Activated T-cell treated with anti-CD3 and anti-CD28 coated beads for 1 hour (primary cell): ENCODE results near the gene VPS25.
"Not testable (repeated sequence)": the region's sequence is repeated elsewhere in the genome, so short reads cannot be mapped to it uniquely, and the experiment has no call there.

Source experiments
- DNase-seq: peaks from one replicate; pipeline ENCODE4 v3.0.0-alpha.2; 2020; ENCODE audit warnings: low read depth

VPS25 gene

DNA sequence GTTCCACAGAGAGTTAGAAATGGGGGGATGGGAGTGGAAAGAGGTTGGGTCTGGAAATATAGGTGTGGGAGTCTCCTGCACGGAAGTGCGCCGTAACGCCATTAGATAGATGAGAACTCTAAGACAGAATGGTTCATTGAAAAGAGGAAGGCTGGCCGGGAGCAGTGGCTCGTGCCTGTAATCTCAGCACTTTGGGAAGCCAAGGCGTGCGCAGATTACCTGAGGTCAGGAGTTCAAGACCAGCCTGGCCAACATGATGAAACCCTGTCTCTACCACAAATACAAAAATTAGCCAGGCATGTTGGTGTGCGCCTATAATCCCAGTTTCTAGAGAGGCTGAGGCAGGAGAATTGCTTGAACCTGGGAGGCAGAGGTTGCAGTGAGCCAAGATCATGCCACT is 5.2 kb upstream of the VPS25 start:
- not testable (repeated sequence) for DNase-seq

DNA sequence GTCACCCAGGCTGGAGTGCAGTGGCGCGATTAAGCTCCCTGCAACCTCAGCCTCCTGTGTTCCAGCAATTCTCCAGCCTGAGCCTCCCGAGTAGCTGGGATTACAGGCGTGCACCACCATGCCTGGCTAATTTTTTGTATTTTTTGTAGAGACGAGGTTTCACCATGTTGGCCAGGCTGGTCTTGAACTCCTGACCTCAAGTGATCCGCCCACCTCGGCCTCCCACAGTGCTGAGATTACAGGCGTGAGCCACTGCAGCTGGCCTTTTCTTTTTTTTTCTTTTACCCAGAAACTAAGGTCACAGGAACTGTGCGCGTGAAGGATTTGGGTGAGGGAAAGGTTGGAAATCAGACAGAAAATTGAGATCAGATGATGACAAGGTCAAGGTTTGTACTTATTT is 3.3 kb upstream of the VPS25 start:
- DNase-seq: not testable (repeated sequence)

DNA sequence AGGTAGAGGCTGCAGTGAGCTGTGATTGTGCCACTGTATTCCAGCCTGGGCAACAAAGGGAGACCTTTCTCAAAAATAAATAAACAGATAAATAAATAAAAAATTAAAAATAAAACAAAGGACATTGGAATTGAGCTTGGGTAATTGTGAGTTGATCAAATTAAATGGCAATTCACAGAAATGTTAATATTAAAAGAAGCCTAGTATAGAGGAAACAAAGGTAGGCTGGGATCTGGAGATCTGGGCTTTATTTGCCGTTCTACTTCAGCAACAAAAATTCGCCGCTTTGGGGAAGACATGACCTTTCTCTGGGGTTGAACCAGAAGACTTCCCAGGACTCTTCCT is 332 bp upstream of the VPS25 start:
- DNase-seq: no peak

DNA sequence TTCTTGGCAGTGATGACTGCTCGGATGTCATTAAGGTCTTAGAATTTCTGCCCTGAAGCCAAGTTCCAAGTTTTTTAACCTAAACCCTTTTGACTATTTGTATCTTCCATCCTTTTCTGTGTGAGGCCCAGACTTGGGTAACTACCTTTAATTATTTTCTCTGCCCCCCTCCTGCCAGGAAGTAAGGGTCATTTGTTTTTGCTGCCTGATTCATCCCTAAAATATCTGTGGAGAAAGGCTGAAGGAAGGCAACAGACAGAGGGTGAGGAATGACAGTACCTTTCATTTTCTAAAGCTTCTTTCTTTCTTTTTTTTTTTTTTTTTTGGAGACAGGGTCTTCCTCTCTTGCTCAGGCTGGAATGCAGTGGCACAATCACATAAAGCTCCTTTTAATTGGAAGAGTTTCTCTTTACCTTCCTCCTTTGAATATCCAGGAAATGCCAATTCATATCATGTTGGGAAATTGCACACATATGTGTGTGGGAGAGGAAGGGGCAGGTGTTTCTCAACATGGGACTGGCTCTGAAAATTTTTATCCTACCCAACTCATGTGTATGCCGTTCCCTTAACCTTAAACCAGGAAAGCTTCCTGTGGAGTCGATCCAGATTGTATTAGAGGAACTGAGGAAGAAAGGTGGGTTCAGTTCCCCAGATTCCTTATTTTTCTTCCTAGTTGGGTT is 957 bp downstream of the VPS25 start:
- no peak for DNase-seq

DNA sequence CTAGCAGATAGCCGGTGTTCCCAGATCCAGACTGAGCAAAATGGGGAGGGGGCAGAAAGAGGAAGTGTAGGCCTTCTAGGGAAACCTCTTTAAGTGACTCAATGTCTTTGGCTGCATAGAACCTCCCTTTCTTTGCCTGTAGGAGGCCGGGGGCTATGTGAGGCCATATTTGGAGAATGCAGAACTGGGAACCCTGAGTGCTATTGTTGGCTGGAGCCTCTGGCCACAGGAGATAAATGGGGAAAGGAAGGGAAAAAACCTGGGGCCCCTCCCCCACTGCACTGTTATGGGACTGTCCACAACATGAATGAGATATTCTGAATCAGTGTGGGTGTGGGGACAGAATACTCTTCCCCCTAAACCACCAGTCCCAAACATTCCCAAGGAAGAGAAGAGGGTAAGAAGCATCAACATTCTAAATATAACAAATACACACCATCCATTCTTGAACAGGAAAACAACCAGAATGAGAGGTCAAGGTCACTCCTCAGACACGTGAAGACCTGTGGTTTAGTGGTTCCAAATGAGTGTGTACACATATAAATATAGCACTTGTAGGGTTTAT is 2.4 kb downstream of the VPS25 start:
- no peak for DNase-seq

DNA sequence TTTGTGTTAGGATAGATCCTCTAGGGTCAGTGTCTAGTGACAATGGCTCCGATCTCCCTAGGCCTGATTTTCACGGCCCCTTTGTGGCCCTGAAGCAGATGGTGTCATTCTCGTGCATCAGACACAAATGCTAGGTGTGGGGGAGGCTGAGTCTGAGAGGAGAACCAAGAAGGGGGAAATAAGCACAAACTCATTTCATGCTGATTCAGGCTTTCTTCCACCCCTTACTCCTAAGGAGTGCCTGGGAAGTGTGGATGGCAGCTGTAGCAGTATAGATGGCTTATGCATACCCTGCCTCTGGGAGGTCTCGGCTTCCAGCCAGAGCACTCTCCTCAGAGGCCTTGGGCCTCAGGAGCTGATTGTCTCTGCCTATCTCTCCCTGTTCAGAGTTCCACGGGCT is 5.3 kb downstream of the VPS25 start:
- DNase-seq: no peak

DNA sequence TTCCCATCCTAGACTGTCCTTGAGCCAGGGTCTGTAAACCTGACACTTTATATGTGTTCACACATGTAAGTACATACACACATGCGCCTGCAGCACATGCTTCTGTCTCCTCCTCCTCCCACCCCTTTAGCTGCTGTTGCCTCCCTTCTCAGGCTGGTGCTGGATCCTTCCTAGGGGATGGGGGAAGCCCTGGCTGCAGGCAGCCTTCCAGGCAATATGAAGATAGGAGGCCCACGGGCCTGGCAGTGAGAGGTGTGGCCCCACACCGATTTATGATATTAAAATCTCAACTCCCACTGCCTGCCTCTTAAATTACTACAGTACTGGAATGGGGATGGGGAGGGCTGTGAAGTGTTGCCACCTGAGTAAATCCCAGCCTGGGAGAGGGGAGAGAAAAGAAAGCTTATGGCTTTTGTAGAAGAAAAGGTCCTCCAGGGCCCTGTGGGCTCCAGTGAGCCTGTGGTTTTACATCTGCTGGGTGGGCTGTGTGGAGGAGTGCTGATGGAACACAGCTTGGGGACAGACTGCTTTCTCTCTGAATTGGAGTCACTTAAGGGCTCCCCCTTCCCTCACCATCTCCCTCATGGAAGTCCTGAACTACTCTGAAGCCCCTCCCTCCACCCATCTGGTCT is 6.2 kb downstream of the VPS25 start:
- DNase-seq: no peak

DNA sequence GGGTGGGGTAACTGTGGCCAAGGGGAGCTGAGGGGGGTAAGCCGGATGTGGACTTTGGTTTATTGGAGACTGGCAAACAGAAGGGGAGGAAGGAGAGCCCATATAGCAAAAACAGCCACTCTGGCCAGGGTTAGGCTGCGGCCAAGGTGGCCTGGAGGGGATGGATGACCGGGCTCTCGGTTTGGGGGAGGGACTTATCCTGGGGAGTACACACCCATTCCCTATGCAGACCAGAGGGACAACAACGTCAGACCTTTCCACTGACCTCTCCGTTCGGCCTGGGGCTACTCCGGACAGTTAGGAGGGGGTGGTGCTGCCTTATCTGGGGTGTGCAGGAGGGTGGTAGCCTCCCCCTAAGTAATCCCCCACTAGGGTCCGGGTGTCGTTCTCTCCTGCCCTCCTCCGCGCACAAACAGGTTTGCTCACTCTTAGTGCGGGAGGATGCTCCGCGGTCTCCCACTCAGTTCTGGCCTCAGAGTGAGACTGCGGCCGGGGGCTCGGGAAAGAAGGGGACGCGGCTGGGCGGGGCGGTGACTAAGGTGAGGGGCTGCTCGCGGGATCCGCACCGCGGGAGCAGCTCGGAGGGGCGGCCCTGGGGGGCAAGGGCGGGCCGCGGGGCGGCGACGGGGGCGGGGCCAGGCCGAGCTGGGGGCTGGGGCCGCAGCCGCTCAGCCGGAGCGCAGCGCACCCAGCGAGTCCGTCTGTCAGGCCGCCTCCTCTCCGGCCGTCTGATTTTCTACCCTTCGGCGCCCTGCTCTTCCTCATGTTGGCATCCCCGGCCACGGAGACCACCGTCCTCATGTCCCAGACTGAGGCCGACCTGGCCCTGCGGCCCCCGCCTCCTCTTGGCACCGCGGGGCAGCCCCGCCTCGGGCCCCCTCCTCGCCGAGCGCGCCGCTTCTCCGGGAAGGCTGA is 6.9 kb downstream of the VPS25 start, which contains the start of gene WNK4:
Gene WNK4 (plus strand): TSS at position 675 of the 915 bp plus-strand sequence. CDS start 89 bp downstream, at position 764.
- no peak for DNase-seq

DNA sequence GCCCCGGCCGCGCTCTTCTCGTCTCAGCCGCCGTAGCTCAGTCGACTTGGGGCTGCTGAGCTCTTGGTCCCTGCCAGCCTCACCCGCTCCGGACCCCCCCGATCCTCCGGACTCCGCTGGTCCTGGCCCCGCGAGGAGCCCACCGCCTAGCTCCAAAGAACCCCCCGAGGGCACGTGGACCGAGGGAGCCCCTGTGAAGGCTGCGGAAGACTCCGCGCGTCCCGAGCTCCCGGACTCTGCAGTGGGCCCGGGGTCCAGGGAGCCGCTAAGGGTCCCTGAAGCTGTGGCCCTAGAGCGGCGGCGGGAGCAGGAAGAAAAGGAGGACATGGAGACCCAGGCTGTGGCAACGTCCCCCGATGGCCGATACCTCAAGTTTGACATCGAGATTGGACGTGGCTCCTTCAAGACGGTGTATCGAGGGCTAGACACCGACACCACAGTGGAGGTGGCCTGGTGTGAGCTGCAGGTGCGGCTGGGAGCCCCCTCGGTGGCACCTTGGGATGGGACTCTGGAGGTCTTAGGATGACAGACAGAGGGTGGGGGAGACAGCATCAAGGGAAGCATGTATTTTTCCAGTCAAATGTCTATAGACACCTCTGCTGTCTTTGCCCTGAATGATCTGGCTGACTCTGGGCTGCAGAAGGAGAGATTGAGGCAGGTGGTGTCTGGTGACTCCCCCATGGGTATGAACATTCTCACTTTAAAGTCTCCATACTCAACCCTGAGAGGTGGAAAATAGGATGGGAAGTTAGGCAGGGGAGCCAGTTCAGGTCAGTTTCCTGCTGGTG is 7.8 kb downstream of the VPS25 start:
- no peak for DNase-seq

DNA sequence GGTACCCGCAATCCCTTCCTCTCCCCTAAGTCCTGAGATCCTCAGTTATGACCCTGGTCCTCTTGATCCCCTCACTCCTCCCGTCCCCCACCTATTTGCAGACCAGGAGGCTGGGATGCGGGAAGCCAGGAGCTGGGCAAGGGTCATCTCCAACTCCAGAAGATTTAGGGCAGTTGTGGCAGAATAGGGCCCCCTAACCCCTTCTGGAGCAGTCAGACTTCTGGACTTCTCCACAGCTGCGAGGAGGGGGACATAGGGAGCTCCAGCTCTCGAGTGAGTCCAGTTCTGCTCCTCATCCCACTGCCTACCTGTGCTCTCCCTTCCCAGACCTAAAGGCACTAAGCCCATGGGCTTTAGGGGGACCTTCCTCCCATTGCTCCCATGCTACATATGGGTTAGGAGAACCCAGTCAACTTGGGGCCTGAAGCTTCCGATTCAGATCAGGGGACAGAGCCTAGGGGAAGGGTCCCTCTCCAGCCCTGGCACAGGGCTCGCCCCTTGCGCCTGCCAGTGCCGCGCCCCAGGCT is 8.5 kb downstream of the VPS25 start:
- DNase-seq: no peak

DNA sequence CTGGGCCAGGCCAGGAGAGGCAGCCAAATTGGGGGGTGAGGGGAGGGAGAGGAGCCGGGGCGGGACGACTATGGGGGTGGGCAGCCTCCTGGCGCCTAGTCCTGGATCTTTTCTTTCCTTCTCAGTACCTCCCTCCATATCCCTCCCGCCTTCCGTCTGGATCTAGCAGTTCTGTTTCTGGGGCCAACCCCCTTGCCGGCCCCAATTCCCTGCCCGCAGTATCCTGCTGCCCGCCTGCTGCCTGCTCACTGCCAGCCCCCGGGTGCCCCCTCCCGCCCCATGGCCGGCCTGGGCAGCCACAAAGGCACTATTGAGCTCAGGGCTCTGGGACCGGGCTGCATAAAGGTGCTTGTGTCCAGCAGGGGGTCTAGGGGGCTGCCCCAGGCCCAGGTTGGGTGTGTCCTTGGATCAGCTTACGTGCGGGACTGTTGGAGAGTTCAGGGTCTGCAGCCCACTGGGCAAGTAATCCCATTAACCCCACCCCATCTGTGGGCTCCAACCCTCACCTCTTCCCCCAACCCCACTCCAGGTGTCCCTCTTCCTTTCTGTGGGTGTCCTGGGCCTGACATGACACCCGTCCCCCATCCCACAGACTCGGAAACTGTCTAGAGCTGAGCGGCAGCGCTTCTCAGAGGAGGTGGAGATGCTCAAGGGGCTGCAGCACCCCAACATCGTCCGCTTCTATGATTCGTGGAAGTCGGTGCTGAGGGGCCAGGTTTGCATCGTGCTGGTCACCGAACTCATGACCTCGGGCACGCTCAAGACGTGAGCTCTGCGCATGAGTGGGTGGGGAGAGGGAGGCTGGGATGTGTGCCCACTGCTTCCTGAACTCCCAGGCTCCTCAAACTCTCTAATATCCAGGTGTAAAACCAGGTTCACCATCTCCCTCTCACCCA is 9.2 kb downstream of the VPS25 start:
- DNase-seq: no peak

DNA sequence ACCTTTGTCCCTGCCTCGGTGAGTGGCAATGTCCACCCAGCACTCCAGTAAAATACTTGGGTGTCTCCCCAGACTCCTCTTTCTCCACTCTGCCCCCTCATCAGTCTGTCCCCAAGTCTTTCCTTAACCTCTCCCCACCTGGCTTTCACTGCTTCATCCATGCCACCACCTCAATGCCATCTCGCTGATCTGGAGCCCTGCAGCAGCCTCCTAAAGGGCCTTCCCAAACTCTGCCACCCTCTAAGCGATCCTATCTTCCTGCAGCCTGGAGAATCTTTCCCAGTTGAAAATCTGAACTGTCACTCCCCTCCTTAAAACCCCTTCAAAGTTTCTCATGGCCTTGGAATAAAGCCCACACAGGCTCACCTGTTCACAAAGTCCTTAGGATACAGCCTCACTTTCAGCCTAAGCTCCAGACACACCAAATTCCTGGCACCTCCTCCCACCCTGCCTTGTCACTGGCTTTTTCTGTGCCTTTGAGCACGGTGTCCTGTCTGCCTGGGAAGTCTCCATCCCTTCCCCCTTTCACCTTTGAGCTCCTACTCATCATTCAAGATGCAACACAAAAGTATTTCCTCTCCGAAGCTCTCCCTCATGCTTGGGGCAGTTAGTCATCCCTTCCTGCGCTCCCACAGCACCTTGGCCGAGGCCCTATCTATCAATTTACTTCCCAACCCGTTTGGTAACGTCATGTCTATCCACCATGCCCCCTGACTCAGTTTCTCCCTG is 10.0 kb downstream of the VPS25 start:
- DNase-seq: no peak

DNA sequence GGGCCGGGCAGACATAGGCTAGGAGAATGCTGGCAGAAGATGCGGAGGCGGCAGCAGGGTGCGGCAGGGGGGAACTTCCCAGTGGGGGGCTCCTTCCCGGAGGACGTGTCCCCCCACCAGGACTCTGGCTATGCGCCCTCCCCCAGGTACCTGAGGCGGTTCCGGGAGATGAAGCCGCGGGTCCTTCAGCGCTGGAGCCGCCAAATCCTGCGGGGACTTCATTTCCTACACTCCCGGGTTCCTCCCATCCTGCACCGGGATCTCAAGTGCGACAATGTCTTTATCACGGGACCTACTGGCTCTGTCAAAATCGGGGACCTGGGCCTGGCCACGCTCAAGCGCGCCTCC is 10.5 kb downstream of the VPS25 start:
- DNase-seq: no peak

DNA sequence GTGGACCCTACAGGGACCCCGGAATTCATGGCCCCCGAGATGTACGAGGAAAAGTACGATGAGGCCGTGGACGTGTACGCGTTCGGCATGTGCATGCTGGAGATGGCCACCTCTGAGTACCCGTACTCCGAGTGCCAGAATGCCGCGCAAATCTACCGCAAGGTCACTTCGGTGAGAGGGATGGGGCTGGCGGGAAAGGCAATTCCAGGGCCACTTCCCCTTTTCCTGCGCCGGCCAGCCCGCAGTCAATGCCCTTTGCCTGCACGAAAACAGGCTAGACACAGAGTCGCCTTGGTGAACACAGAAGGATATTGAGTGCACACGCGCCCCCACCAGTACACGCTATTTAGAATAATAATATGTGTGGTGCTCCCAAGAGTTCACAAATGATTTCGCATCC is 11.2 kb downstream of the VPS25 start:
- no peak for DNase-seq

DNA sequence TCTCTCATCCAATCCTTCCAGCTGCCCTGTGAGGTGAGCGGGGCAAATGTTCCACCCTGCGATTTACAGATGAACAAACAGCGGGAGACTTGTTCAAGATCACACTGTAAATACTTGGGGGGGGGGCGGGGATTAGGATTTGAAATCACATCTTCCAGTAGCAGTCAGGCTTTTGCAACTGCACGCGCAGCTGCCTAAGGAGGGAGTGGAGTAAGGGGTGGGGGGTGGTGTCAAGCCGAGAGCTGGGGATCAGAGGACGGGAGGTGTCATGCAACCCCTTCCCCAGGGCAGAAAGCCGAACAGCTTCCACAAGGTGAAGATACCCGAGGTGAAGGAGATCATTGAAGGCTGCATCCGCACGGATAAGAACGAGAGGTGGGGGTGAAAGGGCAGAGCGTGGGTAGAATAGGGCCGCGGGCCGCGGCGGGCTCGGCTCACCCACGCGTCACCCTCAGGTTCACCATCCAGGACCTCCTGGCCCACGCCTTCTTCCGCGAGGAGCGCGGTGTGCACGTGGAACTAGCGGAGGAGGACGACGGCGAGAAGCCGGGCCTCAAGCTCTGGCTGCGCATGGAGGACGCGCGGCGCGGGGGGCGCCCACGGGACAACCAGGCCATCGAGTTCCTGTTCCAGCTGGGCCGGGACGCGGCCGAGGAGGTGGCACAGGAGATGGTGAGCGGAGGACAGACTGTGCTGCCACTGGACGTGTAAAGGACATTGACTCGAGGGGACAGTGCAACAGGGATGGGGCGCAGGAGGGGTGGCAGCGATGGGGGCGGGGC is 11.8 kb downstream of the VPS25 start:
- DNase-seq: no peak

DNA sequence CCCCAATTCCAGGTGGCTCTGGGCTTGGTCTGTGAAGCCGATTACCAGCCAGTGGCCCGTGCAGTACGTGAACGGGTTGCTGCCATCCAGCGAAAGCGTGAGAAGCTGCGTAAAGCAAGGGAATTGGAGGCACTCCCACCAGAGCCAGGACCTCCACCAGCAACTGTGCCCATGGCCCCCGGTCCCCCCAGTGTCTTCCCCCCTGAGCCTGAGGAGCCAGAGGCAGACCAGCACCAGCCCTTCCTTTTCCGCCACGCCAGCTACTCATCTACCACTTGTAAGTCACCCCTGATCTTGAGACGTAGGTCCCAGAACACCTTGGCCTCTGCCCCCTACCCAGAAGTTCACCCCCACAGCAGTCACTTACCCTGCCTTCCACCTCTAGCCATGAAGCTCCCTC is 14.0 kb downstream of the VPS25 start:
- no peak for DNase-seq

DNA sequence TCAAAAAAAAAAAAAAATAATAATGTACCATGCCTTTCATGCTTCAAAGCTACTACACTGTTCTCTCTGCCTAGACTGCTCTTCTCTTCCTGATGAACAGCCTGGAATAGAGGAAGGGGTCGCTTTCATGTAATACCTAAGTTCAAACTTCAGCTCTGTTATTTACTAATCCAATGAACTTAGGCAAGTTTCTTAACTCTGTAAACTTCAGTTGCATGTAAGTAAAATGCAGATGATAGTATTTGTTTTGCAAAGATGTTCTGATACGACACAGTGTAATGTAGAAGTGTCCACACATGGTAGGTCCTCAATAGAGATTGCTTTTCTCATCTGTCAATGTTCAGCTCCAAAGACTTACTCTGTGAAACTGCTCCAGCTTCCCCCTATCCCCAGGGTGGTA is 18.7 kb downstream of the VPS25 start:
- no peak for DNase-seq

DNA sequence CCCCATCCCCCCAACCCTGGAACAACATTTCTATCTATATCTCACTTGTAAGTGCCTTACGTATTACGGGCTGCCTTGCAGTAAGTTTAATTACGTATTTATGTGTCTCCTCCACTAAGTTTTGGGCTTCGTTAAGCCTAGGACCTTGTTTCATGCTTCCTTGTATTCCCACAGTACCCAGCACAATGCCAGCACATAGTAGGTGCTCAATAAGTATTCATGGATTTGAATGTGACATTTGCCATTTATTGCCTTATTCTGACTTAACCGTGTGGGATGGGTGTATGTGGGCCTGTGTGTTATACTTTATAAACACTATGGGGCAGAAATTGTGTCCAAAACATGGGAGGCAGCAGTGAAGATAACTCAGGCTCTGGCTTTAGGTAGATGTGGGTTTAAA is 19.3 kb downstream of the VPS25 start:
- no peak for DNase-seq

DNA sequence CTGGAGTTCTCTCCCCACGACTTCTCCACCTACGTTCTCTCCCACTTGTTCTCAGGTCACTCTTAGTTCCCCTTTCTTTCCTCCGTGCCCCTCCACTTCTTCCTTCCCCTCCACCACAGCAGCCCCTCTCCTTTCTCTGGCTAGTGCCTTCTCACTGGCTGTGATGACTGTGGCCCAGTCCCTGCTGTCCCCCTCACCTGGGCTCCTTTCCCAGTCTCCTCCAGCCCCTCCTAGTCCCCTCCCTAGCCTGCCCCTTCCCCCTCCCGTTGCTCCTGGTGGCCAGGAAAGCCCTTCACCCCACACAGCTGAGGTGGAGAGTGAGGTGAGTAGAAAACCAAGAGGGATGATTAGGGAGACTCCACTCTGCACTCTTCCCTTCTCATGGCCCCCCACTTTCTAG is 21.8 kb downstream of the VPS25 start:
- no peak for DNase-seq
